Kidney (tissue), 14 donors: Measurements from ENCODE around the gene VWA8. TPM values are rescaled to one million over a fixed set of nuclear protein-coding genes. Genes with fewer than 3 reads are reported as not detected.

Experiments used
- DNase-seq, 5 donors: peaks; one replicate each; pipeline ENCODE4 v3.0.0-alpha.2; 2013 to 2020
- FAIRE-seq: peaks from 2 replicates; lab custom pipeline; 2012; peaks lifted over from hg19 to GRCh38; lab: Jason Lieb, UNC
- H3K27ac ChIP-seq, 2 donors: one replicate each; pipeline ENCODE4 v1.7.0; 2013; ENCODE audit warnings: low read depth in 2 of 2, low read length in 2 of 2, inconsistent platforms in 1 of 2
- H3K27me3 ChIP-seq: one replicate; pipeline ENCODE4 v1.7.1; 2013; ENCODE audit warnings: low read length, inconsistent platforms; ENCODE audit not compliant: control insufficient read depth, insufficient read depth
- H3K36me3 ChIP-seq, 3 donors: one replicate each; pipeline versions ENCODE4 v1.7.0 to v1.7.1; 2013; ENCODE audit warnings: low read length in 3 of 3, control low read depth in 1 of 3, inconsistent platforms in 1 of 3; ENCODE audit not compliant: insufficient read depth in 3 of 3, control insufficient read depth in 2 of 3
- H3K4me1 ChIP-seq, 3 donors: one replicate each; pipeline versions ENCODE4 v1.7.0 to v1.7.1; 2013; ENCODE audit warnings: low read length in 3 of 3, inconsistent platforms in 1 of 3, low read depth in 1 of 3; ENCODE audit not compliant: control insufficient read depth in 2 of 3, insufficient read depth in 2 of 3
- H3K4me3 ChIP-seq, 3 donors: one replicate each; pipeline versions ENCODE4 v1.7.0 to v1.8.1; 2013; ENCODE audit warnings: low read length in 3 of 3, control low read depth in 1 of 3, inconsistent platforms in 1 of 3
- H3K9ac ChIP-seq, 3 donors: one replicate each; pipeline versions ENCODE4 v1.7.0 to v1.7.1; 2013; ENCODE audit warnings: low read length in 3 of 3, control low read depth in 1 of 3, inconsistent platforms in 1 of 3
- H3K9me3 ChIP-seq, 3 donors: one replicate each; pipeline versions ENCODE4 v1.7.0 to v1.7.1; 2013; ENCODE audit warnings: low read length in 3 of 3, control low read depth in 1 of 3, inconsistent platforms in 1 of 3; ENCODE audit not compliant: control insufficient read depth in 2 of 3, insufficient read depth in 1 of 3
- intact Hi-C: fragments of 100-400 bp; cut with DNase I; formaldehyde crosslinking; loops from one replicate; pipeline ENCODE4 v1.11.1; 2022
- polyA plus RNA-seq: library from polyadenylated mRNA; stranded (reverse); fragments of 350-450 nt; fragmentation: Illumina TruSeq; extraction: RNeasy Lipid Tissue Mini Kit (QIAGEN cat#74804); gene quantifications from one replicate; pipeline ENCODE4 v1.2.3, GENCODE V29; 2014; ENCODE audit warnings: low read depth, low replicate concordance; ENCODE audit not compliant: insufficient read depth
- total RNA-seq: library from RNA; stranded (reverse); fragmentation: NEBNext Ultra II Directional; extraction: Animal tissue kit (Norgen Biotek cat#: 25700); gene quantifications from one replicate; pipeline ENCODE4 v1.2.1, GENCODE V29; 2021
- TF ChIP-seq, protein P1 (sequence below): IDR thresholded peaks from 3 replicates; pipeline ENCODE4 v1.5.1; 2012; ENCODE audit warnings: mild to moderate bottlenecking, moderate library complexity, borderline replicate concordance; ENCODE audit not compliant: insufficient read depth; ENCODE audit errors: extremely low read depth
- donor health status: control.
- donor health status: control.
- donor health status: control.
- donor health status: control.
- donor health status: control.
- donor health status: DM: yes; HTN: yes; CAD: no.
- donor health status: Normal renal cell carcinoma (clear cell type).

Gene VWA8
- total and polyA plus RNA-seq, 2 donors from 2014 or later, result 6.4 to 21.3 TPM

DNA sequence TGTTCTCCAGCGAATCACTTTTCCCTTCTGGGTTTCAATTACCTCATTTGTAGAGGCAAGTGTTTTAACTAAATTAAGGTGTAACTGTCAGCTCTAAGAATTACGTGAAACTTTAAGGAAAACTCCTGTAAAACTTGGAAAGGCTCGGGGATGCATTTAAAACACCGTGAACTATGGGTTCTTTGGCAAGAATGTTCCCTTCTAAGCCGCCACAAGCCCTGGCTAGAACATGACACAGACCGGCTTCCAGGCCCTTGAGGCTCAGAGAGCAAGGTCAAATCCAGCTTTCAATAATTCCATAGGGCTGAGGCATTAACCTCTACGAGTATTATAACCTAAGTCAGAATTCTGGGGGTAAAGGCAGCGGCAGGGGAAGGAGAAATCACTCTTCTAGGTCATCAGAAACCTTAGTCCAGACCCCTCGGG lies 685 bp downstream of the VWA8 start:
- intact Hi-C loops, result no loop called here
- no peak for FAIRE-seq

DNA sequence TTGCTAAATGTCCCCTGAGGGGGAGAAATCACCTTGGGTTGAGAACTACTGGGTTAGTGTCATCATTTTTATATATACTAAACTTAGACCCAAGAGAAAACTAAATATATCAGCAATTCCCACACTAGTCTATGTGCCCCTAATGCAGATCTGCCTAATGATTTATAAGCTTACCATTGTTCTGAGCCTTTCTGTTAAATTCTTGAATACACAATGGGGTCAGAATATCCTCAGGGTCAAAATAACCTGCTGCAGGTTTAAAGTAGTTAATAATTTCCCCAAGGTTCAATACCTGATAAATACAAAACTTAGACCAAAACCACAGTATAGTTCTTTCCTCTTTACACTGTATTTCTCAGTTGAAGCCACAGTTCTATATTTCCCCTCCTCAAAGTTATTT lies 4.6 kb downstream of the VWA8 start:
- no peak for FAIRE-seq
- no peaks in the 10 kb centered on the region for H3K36me3 ChIP-seq
- H3K9me3 ChIP-seq, result no peaks in the 10 kb centered on the region
- H3K4me3 ChIP-seq, result no peak overlapping the region
- no peak overlapping the region for H3K27ac ChIP-seq
- no peak for DNase-seq
- H3K4me1 ChIP-seq, result peaks cover 0 to 8% (median under 1%) of the 10 kb centered on the region in 3 donors
- H3K27me3 ChIP-seq, result no peaks in the 10 kb centered on the region
- no peak overlapping the region for H3K9ac ChIP-seq
- intact Hi-C loops, result no loop called here
- TF ChIP-seq, protein P1, sequence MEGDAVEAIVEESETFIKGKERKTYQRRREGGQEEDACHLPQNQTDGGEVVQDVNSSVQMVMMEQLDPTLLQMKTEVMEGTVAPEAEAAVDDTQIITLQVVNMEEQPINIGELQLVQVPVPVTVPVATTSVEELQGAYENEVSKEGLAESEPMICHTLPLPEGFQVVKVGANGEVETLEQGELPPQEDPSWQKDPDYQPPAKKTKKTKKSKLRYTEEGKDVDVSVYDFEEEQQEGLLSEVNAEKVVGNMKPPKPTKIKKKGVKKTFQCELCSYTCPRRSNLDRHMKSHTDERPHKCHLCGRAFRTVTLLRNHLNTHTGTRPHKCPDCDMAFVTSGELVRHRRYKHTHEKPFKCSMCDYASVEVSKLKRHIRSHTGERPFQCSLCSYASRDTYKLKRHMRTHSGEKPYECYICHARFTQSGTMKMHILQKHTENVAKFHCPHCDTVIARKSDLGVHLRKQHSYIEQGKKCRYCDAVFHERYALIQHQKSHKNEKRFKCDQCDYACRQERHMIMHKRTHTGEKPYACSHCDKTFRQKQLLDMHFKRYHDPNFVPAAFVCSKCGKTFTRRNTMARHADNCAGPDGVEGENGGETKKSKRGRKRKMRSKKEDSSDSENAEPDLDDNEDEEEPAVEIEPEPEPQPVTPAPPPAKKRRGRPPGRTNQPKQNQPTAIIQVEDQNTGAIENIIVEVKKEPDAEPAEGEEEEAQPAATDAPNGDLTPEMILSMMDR, result no peak

More for the DNA sequence above, 685 bp downstream of the VWA8 start:
- peak overlapping the region; percentile 65 to 89 (median 82) for H3K4me3 ChIP-seq
- peak overlapping the region; percentile 80 to 91 for H3K27ac ChIP-seq
- peak in 2 of 5 donors; percentile 48 to 62 for DNase-seq
- no peaks in the 10 kb centered on the region for H3K36me3 ChIP-seq
- TF ChIP-seq, protein P1, result no peak
- H3K9me3 ChIP-seq, result no peaks in the 10 kb centered on the region
- H3K9ac ChIP-seq, result peak overlapping the region; percentile 20 to 90 (median 34)
- H3K4me1 ChIP-seq, result peaks cover 0 to 14% (median 6%) of the 10 kb centered on the region in 3 donors
- H3K27me3 ChIP-seq, result no peaks in the 10 kb centered on the region

DNA sequence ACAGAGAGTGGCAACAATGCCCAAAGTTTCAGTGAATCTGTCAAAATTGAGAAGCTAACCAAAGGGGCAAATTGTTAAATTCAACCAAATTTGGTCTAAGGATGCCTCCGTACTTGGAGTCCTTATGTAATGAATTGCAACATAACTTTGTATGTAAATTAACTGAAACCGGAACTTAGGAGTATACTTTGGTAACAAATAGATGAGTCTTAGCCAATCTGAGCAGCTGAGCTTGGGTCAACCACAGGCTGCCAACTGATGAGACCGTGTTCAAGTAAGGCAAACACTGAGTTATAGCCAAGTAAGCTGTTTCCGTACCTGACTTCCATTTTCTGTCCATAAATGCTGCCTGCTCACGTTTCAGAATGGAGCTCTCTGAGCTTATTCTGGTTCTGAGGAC lies 5.3 kb downstream of the VWA8 start:
- no peaks in the 10 kb centered on the region for H3K36me3 ChIP-seq
- intact Hi-C loops, result no loop called here
- DNase-seq (no peak), FAIRE-seq (no peak)
- H3K4me3 ChIP-seq, result no peak overlapping the region
- H3K9ac ChIP-seq, result no peak overlapping the region
- H3K27ac ChIP-seq, result no peak overlapping the region
- H3K4me1 ChIP-seq, result peaks cover 0 to 8% (median 0%) of the 10 kb centered on the region in 3 donors
- H3K9me3 ChIP-seq, result no peaks in the 10 kb centered on the region
- TF ChIP-seq, protein P1, result no peak
- H3K27me3 ChIP-seq, result no peaks in the 10 kb centered on the region

DNA sequence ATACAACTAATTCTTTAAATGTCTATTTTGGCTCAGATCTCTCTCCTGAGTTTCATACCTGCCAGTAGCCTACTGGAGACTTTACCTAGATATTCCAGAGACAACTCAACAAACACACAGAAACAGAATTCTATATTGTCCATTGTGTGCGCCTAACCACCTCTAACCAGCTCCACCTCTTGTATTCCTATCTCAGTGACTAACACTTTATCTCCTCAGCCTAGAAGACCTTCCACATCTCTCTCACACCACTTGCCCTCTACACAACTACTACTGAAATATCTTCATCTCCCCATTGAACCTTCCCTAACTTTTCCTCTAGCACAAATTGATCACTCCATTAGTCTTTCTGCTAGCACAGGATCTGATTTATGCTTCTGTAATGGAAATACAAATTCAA lies 6.7 kb downstream of the VWA8 start:
- H3K27ac ChIP-seq, result no peak overlapping the region
- FAIRE-seq (no peak), DNase-seq (no peak)
- H3K9ac ChIP-seq, result no peak overlapping the region
- peaks cover 0 to 8% (median 0%) of the 10 kb centered on the region in 3 donors for H3K4me1 ChIP-seq
- TF ChIP-seq, protein P1, result no peak
- no peak overlapping the region for H3K4me3 ChIP-seq
- H3K36me3 ChIP-seq, result no peaks in the 10 kb centered on the region
- no peaks in the 10 kb centered on the region for H3K27me3 ChIP-seq
- H3K9me3 ChIP-seq, result no peaks in the 10 kb centered on the region
- intact Hi-C loops, result no loop called here
